Measurements from ENCODE around the gene CXADR. TPM values are rescaled to one million over a fixed set of nuclear protein-coding genes. Genes with fewer than 3 reads are reported as not detected.
"Not testable (repeated sequence)": the region's sequence is repeated elsewhere in the genome, so short reads cannot be mapped to it uniquely, and the experiment has no call there.

CXADR gene
- total RNA-seq, 4 donors from 2014 or later, result 39.9 to 75.4 (median 62.9) TPM

- WGBS, 2 donors, result 87 to 97% methylated on average over 1 of the region's 1 CpG
These were observed 43.1 kb upstream of the CXADR start for GRCh38 chr21:17469727-17470126.

DNA sequence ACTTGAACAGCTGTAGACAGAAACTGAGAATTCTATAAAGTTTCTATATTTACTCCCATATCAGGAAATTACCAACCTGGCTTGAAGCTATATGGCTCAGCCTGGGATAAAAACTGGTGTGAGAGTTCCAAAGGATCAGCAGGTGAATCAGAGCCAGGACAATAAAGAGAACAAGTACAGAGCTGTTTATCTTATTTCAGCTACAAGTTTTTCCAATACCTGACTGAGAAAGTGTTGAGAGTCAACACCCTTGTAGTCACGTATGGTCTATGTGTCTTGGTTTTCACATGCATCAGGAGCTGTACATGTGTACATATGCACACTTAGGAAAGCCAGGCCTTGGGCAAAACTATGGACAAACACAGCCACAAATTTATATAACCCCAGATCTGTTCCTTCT lies 40.7 kb upstream of the CXADR start:
- no peak for DNase-seq
- 80 to 88% methylated on average over 1 of the region's 1 CpG for WGBS, 2 donors
- Histone ChIP-seq H3K4me1 (peaks cover 0 to 4% of the 10 kb centered on the region in 2 donors), H3K36me3 (no peaks in the 10 kb centered on the region), H3K27me3 (no peaks in the 10 kb centered on the region), H3K4me3 (replicated peaks in 1 of 3) (no peak overlapping the region), H3K9me3 (no peaks in the 10 kb centered on the region), H3K27ac (no peak overlapping the region)
- intact Hi-C loops (cut with DNase I), result no loop called here
- TF ChIP-seq CTCF (IDR thresholded peaks at IDR 0.05) (no peak), POLR2A (IDR thresholded peaks at IDR 0.05) (no peak)

More at GRCh38 chr21:17469727-17470126, 43.1 kb upstream of the CXADR start:
- Histone ChIP-seq H3K27me3 (no peaks in the 10 kb centered on the region), H3K4me3 (replicated peaks in 1 of 3) (no peak overlapping the region), H3K9me3 (no peaks in the 10 kb centered on the region), H3K27ac (no peak overlapping the region), H3K4me1 (peaks cover 0 to 4% of the 10 kb centered on the region in 2 donors), H3K36me3 (no peaks in the 10 kb centered on the region)
- intact Hi-C loops (cut with DNase I), result no loop called here
- no peak for DNase-seq
- TF ChIP-seq CTCF (IDR thresholded peaks at IDR 0.05) (no peak), POLR2A (IDR thresholded peaks at IDR 0.05) (no peak)

DNA sequence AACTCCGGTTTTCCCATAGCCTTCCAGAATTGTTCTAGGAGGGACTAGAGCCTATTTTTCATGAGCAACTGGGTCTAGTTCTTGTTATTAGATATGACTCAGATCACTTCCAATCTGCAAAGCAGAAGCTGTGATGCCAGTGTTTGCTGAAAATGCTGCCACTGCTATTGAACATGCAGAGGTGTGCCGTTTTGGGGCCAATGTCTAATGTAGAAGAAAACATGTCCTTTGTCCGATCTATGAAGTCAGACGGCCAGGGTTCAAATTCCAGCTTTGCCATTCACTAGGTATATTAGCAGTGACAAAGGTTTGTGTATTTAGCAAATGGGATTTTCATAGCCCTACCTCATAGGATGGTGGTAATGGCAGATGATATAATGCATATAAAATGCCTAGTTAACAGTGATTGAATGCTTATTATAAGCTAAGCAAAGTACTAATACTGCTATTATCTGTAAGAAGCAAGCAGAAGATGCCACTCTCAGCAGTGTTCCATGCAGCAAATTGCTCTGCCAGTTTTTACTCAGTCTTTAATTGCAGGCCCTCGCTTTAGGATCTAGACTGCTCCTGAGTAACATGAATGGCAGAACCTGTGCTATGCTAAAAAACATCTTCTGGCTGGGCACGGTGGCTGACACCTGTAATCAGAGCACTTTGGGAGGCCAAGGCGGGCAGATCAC lies 40.1 kb upstream of the CXADR start:
- H3K9me3 ChIP-seq, result no peaks in the 10 kb centered on the region
- no peak overlapping the region for H3K27ac ChIP-seq
- H3K4me1 ChIP-seq, result peaks cover 0 to 3% of the 10 kb centered on the region in 2 donors
- no peak for DNase-seq
- TF ChIP-seq POLR2A (IDR thresholded peaks at IDR 0.05), result no peak
- TF ChIP-seq CTCF (IDR thresholded peaks at IDR 0.05), result no peak
- 86 to 97% methylated on average over 7 of the region's 7 CpGs for WGBS, 2 donors
- no peak overlapping the region for H3K4me3 ChIP-seq (replicated peaks in 1 of 3)
- intact Hi-C loops (cut with DNase I), result no loop called here
- no peaks in the 10 kb centered on the region for H3K36me3 ChIP-seq
- H3K27me3 ChIP-seq, result no peaks in the 10 kb centered on the region

- H3K27me3 ChIP-seq, result no peaks in the 10 kb centered on the region
- H3K27ac ChIP-seq, result no peak overlapping the region
- H3K36me3 ChIP-seq, result no peaks in the 10 kb centered on the region
- no peaks in the 10 kb centered on the region for H3K9me3 ChIP-seq
- no peak for DNase-seq
- 83 to 86% methylated on average over 4 of the region's 4 CpGs for WGBS, 2 donors
- H3K4me3 ChIP-seq (replicated peaks in 1 of 3), result no peak overlapping the region
- TF ChIP-seq CTCF (IDR thresholded peaks at IDR 0.05) (no peak), POLR2A (IDR thresholded peaks at IDR 0.05) (no peak)
- intact Hi-C loops (cut with DNase I), result no loop called here
- H3K4me1 ChIP-seq, result no peaks in the 10 kb centered on the region
These were observed 36.8 kb upstream of the CXADR start for GRCh38 chr21:17476006-17476405.

GRCh38 chr21:17478156-17478555 lies 34.7 kb upstream of the CXADR start:
- DNase-seq; H3K4me1 ChIP-seq; intact Hi-C loops (cut with DNase I); H3K27me3 ChIP-seq; H3K9me3 ChIP-seq; H3K27ac ChIP-seq; H3K4me3 ChIP-seq (replicated peaks in 1 of 3); H3K36me3 ChIP-seq: not testable (repeated sequence)
- WGBS, 2 donors, result 98% methylated on average over 6 of the region's 6 CpGs

Measured in thyroid gland (tissue), 4 donors.